Hair follicle dermal papilla cell (primary cell): ENCODE data around the gene PDE5A. TPM values are rescaled to one million over a fixed set of nuclear protein-coding genes. Genes with fewer than 3 reads are reported as not detected.

ENCODE experiments used
- small RNA-seq: library from RNA; depleted of rRNA; stranded (forward); fragments of <200 nt; gene quantifications from one replicate; pipeline ENCODE3, GENCODE V24; 2012
- total RNA-seq: library from RNA; depleted of rRNA; stranded (reverse); fragments of >200 nt; gene quantifications from 2 replicates; pipeline ENCODE4 v1.2.3, GENCODE V29; 2012

The PDE5A gene
- 9.0 and 13.1 TPM in 2 replicates for total RNA-seq

GRCh38 chr4:119628281-119629141 lies at the start of gene PDE5A:
PDE5A (minus strand) TSS chr4:119628804; CDS start chr4:119628671, 133 bp downstream.

Small RNA genes lying within 50 kb of the gene (small RNA-seq; reads per million reads assigned to genes)
- gene RF00614, result not detected
